ENCODE results near the gene CTU2.

GRCh38 chr16:88759976-88760350, 53.7 kb downstream of the CTU2 start:
- TF ChIP-seq, protein P1, sequence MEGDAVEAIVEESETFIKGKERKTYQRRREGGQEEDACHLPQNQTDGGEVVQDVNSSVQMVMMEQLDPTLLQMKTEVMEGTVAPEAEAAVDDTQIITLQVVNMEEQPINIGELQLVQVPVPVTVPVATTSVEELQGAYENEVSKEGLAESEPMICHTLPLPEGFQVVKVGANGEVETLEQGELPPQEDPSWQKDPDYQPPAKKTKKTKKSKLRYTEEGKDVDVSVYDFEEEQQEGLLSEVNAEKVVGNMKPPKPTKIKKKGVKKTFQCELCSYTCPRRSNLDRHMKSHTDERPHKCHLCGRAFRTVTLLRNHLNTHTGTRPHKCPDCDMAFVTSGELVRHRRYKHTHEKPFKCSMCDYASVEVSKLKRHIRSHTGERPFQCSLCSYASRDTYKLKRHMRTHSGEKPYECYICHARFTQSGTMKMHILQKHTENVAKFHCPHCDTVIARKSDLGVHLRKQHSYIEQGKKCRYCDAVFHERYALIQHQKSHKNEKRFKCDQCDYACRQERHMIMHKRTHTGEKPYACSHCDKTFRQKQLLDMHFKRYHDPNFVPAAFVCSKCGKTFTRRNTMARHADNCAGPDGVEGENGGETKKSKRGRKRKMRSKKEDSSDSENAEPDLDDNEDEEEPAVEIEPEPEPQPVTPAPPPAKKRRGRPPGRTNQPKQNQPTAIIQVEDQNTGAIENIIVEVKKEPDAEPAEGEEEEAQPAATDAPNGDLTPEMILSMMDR (IDR thresholded peaks at IDR 0.05), result no peak
- no peak for TF ChIP-seq POLR2AphosphoS5 (IDR thresholded peaks at IDR 0.05; ENCODE audit: low read depth, low read length)
